SK-N-SH treated with all-trans-retinoic acid at 6 μM for 48 hours (cell line): ENCODE measurements around the gene FMO5.
"Not testable (repeated sequence)": the region's sequence is repeated elsewhere in the genome, so short reads cannot be mapped to it uniquely, and the experiment has no call there.

Source experiments
- ATAC-seq: fragments of 200-7000 bp; cut with Tn5 transposase; 3 replicates; pipeline ENCODE4 v1.9.1; 2020; ENCODE audit warnings: mild to moderate bottlenecking, moderate library complexity
- ARNTL ChIP-seq: fragments of 450-650 bp; formaldehyde crosslinking; IDR thresholded peaks from 2 replicates; pipeline ENCODE4 v1.5.0; 2020; ENCODE audit warnings: low read depth, mild to moderate bottlenecking, moderate library complexity, borderline replicate concordance
- BACH2 ChIP-seq: fragments of 250-450 bp; sonication (Bioruptor Pico); IDR thresholded peaks from 2 replicates; pipeline ENCODE4 v1.9.0; 2021; ENCODE audit warnings: mild to moderate bottlenecking, borderline replicate concordance
- CREB5 ChIP-seq: fragments of 250-450 bp; sonication (Bioruptor Pico); IDR thresholded peaks from 2 replicates; pipeline ENCODE4 v1.5.1; 2020; ENCODE audit warnings: low read depth, mild to moderate bottlenecking, moderate library complexity
- CSDC2 ChIP-seq: fragments of 250-450 bp; sonication (Bioruptor Pico); IDR thresholded peaks from 2 replicates; pipeline ENCODE4 v1.5.0; 2020; ENCODE audit warnings: mild to moderate bottlenecking, moderate library complexity
- CSRNP3 ChIP-seq: fragments of 250-450 bp; sonication (Bioruptor Pico); IDR thresholded peaks from 2 replicates; pipeline ENCODE4 v1.5.1; 2021; ENCODE audit warnings: mild to moderate bottlenecking, moderate library complexity
- ESRRG ChIP-seq: fragments of 250-450 bp; sonication (Bioruptor Pico); IDR thresholded peaks from 2 replicates; pipeline ENCODE4 v1.6.1; 2021; ENCODE audit warnings: mild to moderate bottlenecking
- GLIS3 ChIP-seq: fragments of 250-450 bp; sonication (Bioruptor Pico); IDR thresholded peaks from 2 replicates; pipeline ENCODE4 v1.5.0; 2020; ENCODE audit warnings: mild to moderate bottlenecking, moderate library complexity
- ISL1 ChIP-seq: fragments of 250-450 bp; sonication (Bioruptor Pico); IDR thresholded peaks from 2 replicates; pipeline ENCODE4 v2.1.2; 2022; ENCODE audit warnings: mild to moderate bottlenecking, moderate library complexity
- PATZ1 ChIP-seq: fragments of 250-450 bp; sonication (Bioruptor Pico); IDR thresholded peaks from 2 replicates; pipeline ENCODE4 v1.8.0; 2020; ENCODE audit warnings: mild to moderate bottlenecking, moderate library complexity, borderline replicate concordance
- POU6F1 ChIP-seq: fragments of 250-450 bp; sonication (Bioruptor Pico); IDR thresholded peaks from 2 replicates; pipeline ENCODE4 v1.8.0; 2021; ENCODE audit warnings: low read depth, mild to moderate bottlenecking, moderate library complexity, borderline replicate concordance
- PPARA ChIP-seq: fragments of 250-450 bp; sonication (Bioruptor Pico); IDR thresholded peaks from 2 replicates; pipeline ENCODE4 v1.5.0; 2020; ENCODE audit warnings: mild to moderate bottlenecking, borderline replicate concordance
- RARB ChIP-seq: fragments of 250-450 bp; sonication (Bioruptor Pico); IDR thresholded peaks from 2 replicates; pipeline ENCODE4 v1.8.0; 2021; ENCODE audit warnings: mild to moderate bottlenecking, moderate library complexity
- TCF4 ChIP-seq: fragments of 250-450 bp; sonication (Bioruptor Pico); IDR thresholded peaks from 2 replicates; pipeline ENCODE4 v1.8.0; 2021; ENCODE audit warnings: mild to moderate bottlenecking, moderate library complexity, borderline replicate concordance
- TOX ChIP-seq: fragments of 250-450 bp; sonication (Bioruptor Pico); IDR thresholded peaks from 2 replicates; pipeline ENCODE4 v1.8.0; 2021; ENCODE audit warnings: mild to moderate bottlenecking, moderate library complexity, borderline replicate concordance
- ZFP3 ChIP-seq: fragments of 250-450 bp; sonication (Bioruptor Pico); IDR thresholded peaks from 2 replicates; pipeline ENCODE4 v1.5.0; 2020; ENCODE audit warnings: mild to moderate bottlenecking, moderate library complexity
- ZNF565 ChIP-seq: fragments of 450-650 bp; formaldehyde crosslinking; conservative IDR thresholded peaks from 2 replicates; pipeline ENCODE4 v1.5.0; 2020; ENCODE audit warnings: low read depth, mild to moderate bottlenecking, moderate library complexity
- ZNF70 ChIP-seq: fragments of 450-650 bp; formaldehyde crosslinking; IDR thresholded peaks from 2 replicates; pipeline ENCODE4 v1.5.0; 2020; ENCODE audit warnings: mild to moderate bottlenecking, moderate library complexity
- ZNF8 ChIP-seq: fragments of 450-650 bp; formaldehyde crosslinking; IDR thresholded peaks from 2 replicates; pipeline ENCODE4 v1.5.0; 2020; ENCODE audit warnings: mild to moderate bottlenecking, moderate library complexity
- TF ChIP-seq, protein P1 (sequence below): fragments of 250-450 bp; sonication (Bioruptor Pico); IDR thresholded peaks from 2 replicates; pipeline ENCODE4 v1.5.0; 2020; ENCODE audit warnings: mild to moderate bottlenecking, moderate library complexity

FMO5 gene

GRCh38 chr1:147162093-147162492 lies 63.0 kb downstream of the FMO5 start:
- no peak for ATAC-seq
- TF ChIP-seq PPARA (CRISPR knock-in tag) (no peak), RARB (CRISPR knock-in tag) (no peak), ARNTL (CRISPR knock-in tag) (no peak), ZNF565 (CRISPR knock-in tag) (no peak), CSDC2 (CRISPR knock-in tag) (no peak), ZNF70 (CRISPR knock-in tag) (no peak)

DNA sequence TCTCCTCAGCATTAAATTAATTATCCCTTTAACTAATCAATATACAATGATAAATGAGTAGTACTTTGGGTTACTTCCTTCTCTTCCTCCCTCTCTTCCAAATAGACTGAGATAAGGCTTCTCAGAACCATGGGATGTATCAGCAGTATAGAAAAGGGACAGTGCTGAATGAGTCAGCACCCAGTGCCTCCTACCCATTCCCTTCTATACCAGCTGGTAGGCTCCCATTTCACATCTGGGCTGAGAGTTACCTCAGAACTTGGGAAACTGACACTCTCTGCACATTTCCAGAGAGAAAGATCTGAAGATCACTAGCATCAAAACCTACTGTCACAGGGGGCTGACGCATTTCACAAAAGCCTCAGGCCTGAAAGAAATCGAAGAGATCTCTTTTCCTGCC lies 68.0 kb downstream of the FMO5 start:
- ATAC-seq = not testable (repeated sequence)

DNA sequence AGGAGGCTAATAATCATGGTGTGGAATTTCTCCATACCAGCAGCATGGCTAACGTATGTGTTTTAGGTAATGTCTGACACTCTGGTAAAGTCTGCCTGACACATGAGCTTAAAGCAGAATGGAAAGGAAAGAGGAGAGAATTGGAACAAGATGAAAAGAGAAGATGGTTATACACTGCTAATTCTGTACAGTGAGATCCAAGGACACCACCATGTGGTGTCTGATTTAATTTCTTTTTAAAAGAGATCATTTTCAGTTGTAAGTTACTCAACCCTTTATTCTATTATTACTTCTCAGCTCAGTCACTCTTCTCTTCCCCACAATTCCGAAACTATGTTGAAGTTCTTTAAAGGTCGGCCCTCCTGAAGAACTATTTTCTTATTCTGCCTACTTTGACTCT lies 68.5 kb downstream of the FMO5 start:
- ATAC-seq = no peak
- TF ChIP-seq ZFP3 (CRISPR knock-in tag) = no peak
- TF ChIP-seq RARB (CRISPR knock-in tag) = no peak
- no peak for TF ChIP-seq POU6F1 (CRISPR knock-in tag)

DNA sequence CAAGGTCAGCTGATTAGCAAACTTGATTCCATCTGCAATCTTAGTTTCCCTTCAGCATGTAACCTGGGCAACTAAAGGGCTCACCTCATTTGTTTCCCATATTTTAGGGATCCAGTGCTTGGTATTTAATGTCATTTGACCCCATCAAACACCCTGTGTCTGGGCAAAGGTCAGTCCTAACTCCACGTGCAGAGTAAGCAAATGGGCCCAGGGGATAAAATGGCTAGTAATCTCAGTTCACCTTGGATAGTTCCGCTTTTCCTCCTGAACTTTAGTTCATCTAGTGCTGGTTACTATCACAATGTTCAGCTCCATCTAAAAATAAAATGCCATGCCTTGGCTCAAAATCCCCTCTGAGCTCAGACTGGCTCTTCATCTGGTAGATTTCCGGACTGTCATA lies 72.4 kb downstream of the FMO5 start:
- TF ChIP-seq CREB5 = no peak
- TF ChIP-seq ZFP3 (CRISPR knock-in tag) = no peak
- no peak for TF ChIP-seq CSDC2 (CRISPR knock-in tag)
- no peak for TF ChIP-seq ZNF565 (CRISPR knock-in tag)
- no peak for TF ChIP-seq BACH2 (CRISPR knock-in tag)
- TF ChIP-seq, protein P1, sequence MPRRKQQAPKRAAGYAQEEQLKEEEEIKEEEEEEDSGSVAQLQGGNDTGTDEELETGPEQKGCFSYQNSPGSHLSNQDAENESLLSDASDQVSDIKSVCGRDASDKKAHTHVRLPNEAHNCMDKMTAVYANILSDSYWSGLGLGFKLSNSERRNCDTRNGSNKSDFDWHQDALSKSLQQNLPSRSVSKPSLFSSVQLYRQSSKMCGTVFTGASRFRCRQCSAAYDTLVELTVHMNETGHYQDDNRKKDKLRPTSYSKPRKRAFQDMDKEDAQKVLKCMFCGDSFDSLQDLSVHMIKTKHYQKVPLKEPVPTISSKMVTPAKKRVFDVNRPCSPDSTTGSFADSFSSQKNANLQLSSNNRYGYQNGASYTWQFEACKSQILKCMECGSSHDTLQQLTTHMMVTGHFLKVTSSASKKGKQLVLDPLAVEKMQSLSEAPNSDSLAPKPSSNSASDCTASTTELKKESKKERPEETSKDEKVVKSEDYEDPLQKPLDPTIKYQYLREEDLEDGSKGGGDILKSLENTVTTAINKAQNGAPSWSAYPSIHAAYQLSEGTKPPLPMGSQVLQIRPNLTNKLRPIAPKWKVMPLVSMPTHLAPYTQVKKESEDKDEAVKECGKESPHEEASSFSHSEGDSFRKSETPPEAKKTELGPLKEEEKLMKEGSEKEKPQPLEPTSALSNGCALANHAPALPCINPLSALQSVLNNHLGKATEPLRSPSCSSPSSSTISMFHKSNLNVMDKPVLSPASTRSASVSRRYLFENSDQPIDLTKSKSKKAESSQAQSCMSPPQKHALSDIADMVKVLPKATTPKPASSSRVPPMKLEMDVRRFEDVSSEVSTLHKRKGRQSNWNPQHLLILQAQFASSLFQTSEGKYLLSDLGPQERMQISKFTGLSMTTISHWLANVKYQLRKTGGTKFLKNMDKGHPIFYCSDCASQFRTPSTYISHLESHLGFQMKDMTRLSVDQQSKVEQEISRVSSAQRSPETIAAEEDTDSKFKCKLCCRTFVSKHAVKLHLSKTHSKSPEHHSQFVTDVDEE (CRISPR knock-in tag) = no peak
- no peak for TF ChIP-seq ARNTL (CRISPR knock-in tag)
- no peak for TF ChIP-seq ZNF8 (CRISPR knock-in tag)
- TF ChIP-seq PATZ1 (CRISPR knock-in tag) = no peak
- TF ChIP-seq CSRNP3 (CRISPR knock-in tag) = no peak
- TF ChIP-seq TOX (CRISPR knock-in tag) = no peak
- TF ChIP-seq ISL1 (CRISPR knock-in tag) = no peak
- no peak for TF ChIP-seq TCF4
- TF ChIP-seq ESRRG (CRISPR knock-in tag) = no peak
- no peak for TF ChIP-seq GLIS3 (CRISPR knock-in tag)
- no peak for ATAC-seq
